ENCODE measurements around the gene NUP133. TPM values are rescaled to one million over a fixed set of nuclear protein-coding genes. Genes with fewer than 3 reads are reported as not detected.

The NUP133 gene
- total and polyA plus RNA-seq, 5 donors from 2014 or later, result 12.2 to 33.1 (median 17.3) TPM

GRCh38 chr1:229434641-229435051 lies 73.5 kb downstream of the NUP133 start:
- Mint-ChIP-seq H3K4me3 (no peak overlapping the region), H3K27ac (no peak overlapping the region), H3K9me3 (peaks cover 0 to 2% (median 0%) of the 10 kb centered on the region in 7 donors), H3K36me3 (peaks cover 5% of the 10 kb centered on the region), H3K4me1 (peaks cover 5 to 27% (median 7%) of the 10 kb centered on the region in 4 donors), H3K27me3 (peaks cover 52% of the 10 kb centered on the region)
- H3K9me3 ChIP-seq (ENCODE audit: control insufficient read depth in 2 of 2, low read length in 2 of 2), result no peaks in the 10 kb centered on the region
- peaks cover 27% of the 10 kb centered on the region for H3K27me3 ChIP-seq (ENCODE audit: control insufficient read depth, insufficient read depth, low read length)
- H3K4me1 ChIP-seq (ENCODE audit: control insufficient read depth, insufficient read depth, low read length, poor library complexity, severe bottlenecking), result peaks cover 22% of the 10 kb centered on the region
- H3K27ac ChIP-seq (ENCODE audit: insufficient read depth, low read length, poor library complexity, severe bottlenecking), result no peak overlapping the region
- DNase-seq (no peak), ATAC-seq (ENCODE audit: low read depth in 2 of 2) (no peak)
- H3K36me3 ChIP-seq (ENCODE audit: control insufficient read depth, insufficient read depth, low read length), result peaks cover 1% of the 10 kb centered on the region
- H3K4me3 ChIP-seq (ENCODE audit: low read depth, low read length), result no peak overlapping the region

- no peak within 1 kb of the TSS for H3K4me3 ChIP-seq (ENCODE audit: low read depth, low read length)
- peak within 1 kb of the TSS in 1 of 4 donors; percentile 67 for H3K4me3 Mint-ChIP-seq
- H3K9me3 Mint-ChIP-seq, result peaks cover 0 to 2% (median 0%) of the 10 kb centered on the region in 7 donors
- peaks cover 30% of the 10 kb centered on the region for H3K27me3 ChIP-seq (ENCODE audit: control insufficient read depth, insufficient read depth, low read length)
- peaks cover 5 to 27% (median 7%) of the 10 kb centered on the region in 4 donors for H3K4me1 Mint-ChIP-seq
- H3K36me3 Mint-ChIP-seq, result peaks cover 5% of the 10 kb centered on the region
- H3K27me3 Mint-ChIP-seq, result peaks cover 57% of the 10 kb centered on the region
- no peak within 1 kb of the TSS for H3K27ac ChIP-seq (ENCODE audit: insufficient read depth, low read length, poor library complexity, severe bottlenecking)
- DNase-seq, result no peak
- H3K36me3 ChIP-seq (ENCODE audit: control insufficient read depth, insufficient read depth, low read length), result no peaks in the 10 kb centered on the region
- H3K4me1 ChIP-seq (ENCODE audit: control insufficient read depth, insufficient read depth, low read length, poor library complexity, severe bottlenecking), result peaks cover 22% of the 10 kb centered on the region
- H3K27ac Mint-ChIP-seq, result no peak within 1 kb of the TSS
- no peak for ATAC-seq (ENCODE audit: low read depth in 2 of 2)
- H3K9me3 ChIP-seq (ENCODE audit: control insufficient read depth in 2 of 2, low read length in 2 of 2), result no peaks in the 10 kb centered on the region
Measured at GRCh38 chr1:229434005-229434640, 74.0 kb downstream of the NUP133 start, which contains the start of gene ACTA1. Gene ACTA1, minus strand, starts transcription at chr1:229434094. Its CDS starts 979 bp downstream, at chr1:229433115.

GRCh38 chr1:229433364-229434004 lies 74.7 kb downstream of the NUP133 start:
- Mint-ChIP-seq H3K4me3 (peak overlapping the region in 1 of 4 donors; percentile 67), H3K36me3 (peaks cover 5% of the 10 kb centered on the region), H3K4me1 (peaks cover 5 to 27% (median 7%) of the 10 kb centered on the region in 4 donors), H3K27me3 (peaks cover 60% of the 10 kb centered on the region), H3K27ac (no peak overlapping the region), H3K9me3 (peaks cover 0 to 2% (median 0%) of the 10 kb centered on the region in 7 donors)
- no peak overlapping the region for H3K27ac ChIP-seq (ENCODE audit: insufficient read depth, low read length, poor library complexity, severe bottlenecking)
- H3K36me3 ChIP-seq (ENCODE audit: control insufficient read depth, insufficient read depth, low read length), result no peaks in the 10 kb centered on the region
- H3K27me3 ChIP-seq (ENCODE audit: control insufficient read depth, insufficient read depth, low read length), result peaks cover 32% of the 10 kb centered on the region
- no peak overlapping the region for H3K4me3 ChIP-seq (ENCODE audit: low read depth, low read length)
- no peaks in the 10 kb centered on the region for H3K9me3 ChIP-seq (ENCODE audit: control insufficient read depth in 2 of 2, low read length in 2 of 2)
- no peak for ATAC-seq (ENCODE audit: low read depth in 2 of 2)
- peaks cover 22% of the 10 kb centered on the region for H3K4me1 ChIP-seq (ENCODE audit: control insufficient read depth, insufficient read depth, low read length, poor library complexity, severe bottlenecking)
- no peak for DNase-seq

- ATAC-seq (ENCODE audit: low read depth in 2 of 2), result no peak
- Mint-ChIP-seq H3K27ac (no peak overlapping the region), H3K27me3 (peaks cover 66% of the 10 kb centered on the region), H3K36me3 (no peaks in the 10 kb centered on the region), H3K4me1 (peaks cover 5 to 27% (median 7%) of the 10 kb centered on the region in 4 donors), H3K9me3 (peaks cover 0 to 2% (median 0%) of the 10 kb centered on the region in 7 donors), H3K4me3 (no peak overlapping the region)
- H3K27me3 ChIP-seq (ENCODE audit: control insufficient read depth, insufficient read depth, low read length), result peaks cover 32% of the 10 kb centered on the region
- H3K4me1 ChIP-seq (ENCODE audit: control insufficient read depth, insufficient read depth, low read length, poor library complexity, severe bottlenecking), result peaks cover 22% of the 10 kb centered on the region
- H3K9me3 ChIP-seq (ENCODE audit: control insufficient read depth in 2 of 2, low read length in 2 of 2), result no peaks in the 10 kb centered on the region
- no peak overlapping the region for H3K27ac ChIP-seq (ENCODE audit: insufficient read depth, low read length, poor library complexity, severe bottlenecking)
- no peak for DNase-seq
- no peaks in the 10 kb centered on the region for H3K36me3 ChIP-seq (ENCODE audit: control insufficient read depth, insufficient read depth, low read length)
- no peak overlapping the region for H3K4me3 ChIP-seq (ENCODE audit: low read depth, low read length)
Measured at GRCh38 chr1:229432905-229433304, 75.2 kb downstream of the NUP133 start.

GRCh38 chr1:229432116-229432461 lies 76.1 kb downstream of the NUP133 start:
- Histone ChIP-seq H3K27ac (ENCODE audit: insufficient read depth, low read length, poor library complexity, severe bottlenecking) (no peak overlapping the region), H3K9me3 (ENCODE audit: control insufficient read depth in 2 of 2, low read length in 2 of 2) (no peaks in the 10 kb centered on the region), H3K27me3 (ENCODE audit: control insufficient read depth, insufficient read depth, low read length) (peaks cover 32% of the 10 kb centered on the region), H3K36me3 (ENCODE audit: control insufficient read depth, insufficient read depth, low read length) (no peaks in the 10 kb centered on the region), H3K4me3 (ENCODE audit: low read depth, low read length) (no peak overlapping the region), H3K4me1 (ENCODE audit: control insufficient read depth, insufficient read depth, low read length, poor library complexity, severe bottlenecking) (peaks cover 22% of the 10 kb centered on the region)
- DNase-seq, result no peak
- Mint-ChIP-seq H3K9me3 (peaks cover 0 to 2% (median 0%) of the 10 kb centered on the region in 7 donors), H3K4me3 (peak overlapping the region in 2 of 4 donors; percentile 83 to 84), H3K36me3 (no peaks in the 10 kb centered on the region), H3K27ac (no peak overlapping the region), H3K27me3 (peaks cover 74% of the 10 kb centered on the region), H3K4me1 (peaks cover 5 to 27% (median 7%) of the 10 kb centered on the region in 4 donors)
- ATAC-seq (ENCODE audit: low read depth in 2 of 2), result no peak

- Histone ChIP-seq H3K9me3 (ENCODE audit: control insufficient read depth in 2 of 2, low read length in 2 of 2) (no peaks in the 10 kb centered on the region), H3K4me1 (ENCODE audit: control insufficient read depth, insufficient read depth, low read length, poor library complexity, severe bottlenecking) (peaks cover 22% of the 10 kb centered on the region), H3K27me3 (ENCODE audit: control insufficient read depth, insufficient read depth, low read length) (peaks cover 32% of the 10 kb centered on the region), H3K27ac (ENCODE audit: insufficient read depth, low read length, poor library complexity, severe bottlenecking) (no peak overlapping the region), H3K4me3 (ENCODE audit: low read depth, low read length) (peak overlapping the region; percentile 69), H3K36me3 (ENCODE audit: control insufficient read depth, insufficient read depth, low read length) (no peaks in the 10 kb centered on the region)
- Mint-ChIP-seq H3K9me3 (peaks cover 0 to 2% (median 0%) of the 10 kb centered on the region in 7 donors), H3K4me1 (peaks cover 5 to 27% (median 7%) of the 10 kb centered on the region in 4 donors), H3K27ac (no peak overlapping the region), H3K36me3 (no peaks in the 10 kb centered on the region), H3K27me3 (peaks cover 80% of the 10 kb centered on the region), H3K4me3 (peak overlapping the region; percentile 43 to 84 (median 82))
- peak in 1 of 3 donors; percentile 33 for DNase-seq
- no peak for ATAC-seq (ENCODE audit: low read depth in 2 of 2)
Measured at GRCh38 chr1:229431284-229432115, 76.6 kb downstream of the NUP133 start.

- H3K4me3 ChIP-seq (ENCODE audit: low read depth, low read length), result peak overlapping the region; percentile 69
Measured at GRCh38 chr1:229430761-229431283, 77.3 kb downstream of the NUP133 start.

More at GRCh38 chr1:229430761-229431283, 77.3 kb downstream of the NUP133 start:
- Mint-ChIP-seq H3K4me3 (peak overlapping the region; percentile 43 to 84 (median 82)), H3K36me3 (no peaks in the 10 kb centered on the region), H3K27ac (no peak overlapping the region), H3K27me3 (peaks cover 84% of the 10 kb centered on the region), H3K9me3 (peaks cover 0 to 2% (median 0%) of the 10 kb centered on the region in 7 donors), H3K4me1 (peaks cover 5 to 27% (median 7%) of the 10 kb centered on the region in 4 donors)
- Histone ChIP-seq H3K27ac (ENCODE audit: insufficient read depth, low read length, poor library complexity, severe bottlenecking) (no peak overlapping the region), H3K9me3 (ENCODE audit: control insufficient read depth in 2 of 2, low read length in 2 of 2) (no peaks in the 10 kb centered on the region), H3K4me1 (ENCODE audit: control insufficient read depth, insufficient read depth, low read length, poor library complexity, severe bottlenecking) (peaks cover 22% of the 10 kb centered on the region), H3K27me3 (ENCODE audit: control insufficient read depth, insufficient read depth, low read length) (peaks cover 28% of the 10 kb centered on the region), H3K36me3 (ENCODE audit: control insufficient read depth, insufficient read depth, low read length) (no peaks in the 10 kb centered on the region)
- DNase-seq, result peak in 1 of 3 donors; percentile 29
- no peak for ATAC-seq (ENCODE audit: low read depth in 2 of 2)

Data from CD4-positive, CD25-positive, alpha-beta regulatory T cell (primary cell).